ENCODE results near the gene KAZN.

The KAZN gene

DNA sequence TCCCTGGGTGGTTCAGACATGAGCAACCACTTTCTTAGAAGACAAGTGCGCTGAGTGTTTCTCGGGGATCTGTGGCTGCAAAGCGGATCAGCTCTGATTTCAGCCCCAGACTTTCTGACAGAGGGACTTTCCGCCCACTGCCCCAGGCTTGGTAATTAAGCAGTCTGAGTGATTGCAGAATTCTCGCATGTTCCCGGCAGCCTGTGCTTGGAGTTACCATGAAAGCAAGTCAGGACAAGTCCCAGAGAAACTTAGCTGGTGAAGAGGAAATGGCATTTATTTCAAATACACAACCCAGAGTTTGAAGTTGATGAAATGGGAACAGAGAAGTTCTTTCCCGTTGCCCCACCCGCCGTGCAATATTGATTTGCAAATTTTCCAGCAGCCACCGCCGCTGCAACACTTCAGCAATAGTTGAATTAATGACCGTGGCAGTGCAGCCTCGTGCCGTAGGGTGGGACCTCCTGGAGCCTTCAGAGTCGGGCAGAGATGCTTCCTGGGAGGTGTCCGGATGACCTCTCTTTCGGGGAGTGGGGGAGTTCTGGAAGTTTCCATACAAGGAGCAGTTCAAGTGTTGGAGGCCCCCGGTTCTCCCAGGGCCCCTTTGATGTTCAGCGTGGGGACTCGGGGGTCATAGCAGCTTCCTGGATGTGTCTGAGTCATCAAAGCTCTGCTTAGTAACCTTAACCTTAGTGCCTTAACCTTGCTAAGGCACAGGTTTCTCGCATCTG is 134.7 kb downstream of the KAZN start:
- H3K4me3 ChIP-seq (ENCODE audit: low read depth, low read length): no peak overlapping the region
- no peak for TF ChIP-seq CTCF (IDR thresholded peaks at IDR 0.05; ENCODE audit: borderline replicate concordance, insufficient read depth, low read depth, low read length)

DNA sequence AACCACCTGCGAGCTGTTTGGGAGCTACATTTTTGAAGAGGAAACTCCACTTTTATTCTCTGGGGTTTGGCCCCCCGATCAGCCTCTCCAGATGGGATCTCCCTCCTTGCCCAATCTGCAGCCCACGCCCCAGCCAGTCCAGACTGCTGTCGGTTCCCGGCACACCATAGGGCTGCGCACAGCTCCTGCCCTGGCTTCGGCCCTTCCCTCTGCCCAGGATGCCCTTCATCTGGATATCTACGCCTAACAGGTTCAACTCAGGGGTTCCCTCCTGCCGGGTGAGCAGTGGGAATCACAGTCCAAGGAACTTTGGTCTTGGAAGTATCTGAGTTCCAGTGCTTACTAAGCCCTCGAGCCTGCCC is 135.3 kb downstream of the KAZN start:
- TF ChIP-seq CTCF (IDR thresholded peaks at IDR 0.05; ENCODE audit: borderline replicate concordance, insufficient read depth, low read depth, low read length): no peak
- no peak overlapping the region for H3K4me3 ChIP-seq (ENCODE audit: low read depth, low read length)

GRCh38 chr1:14735841-14736240 is 137.4 kb downstream of the KAZN start:
- TF ChIP-seq CTCF (IDR thresholded peaks at IDR 0.05; ENCODE audit: borderline replicate concordance, insufficient read depth, low read depth, low read length): no peak
- H3K4me3 ChIP-seq (ENCODE audit: low read depth, low read length): no peak overlapping the region

DNA sequence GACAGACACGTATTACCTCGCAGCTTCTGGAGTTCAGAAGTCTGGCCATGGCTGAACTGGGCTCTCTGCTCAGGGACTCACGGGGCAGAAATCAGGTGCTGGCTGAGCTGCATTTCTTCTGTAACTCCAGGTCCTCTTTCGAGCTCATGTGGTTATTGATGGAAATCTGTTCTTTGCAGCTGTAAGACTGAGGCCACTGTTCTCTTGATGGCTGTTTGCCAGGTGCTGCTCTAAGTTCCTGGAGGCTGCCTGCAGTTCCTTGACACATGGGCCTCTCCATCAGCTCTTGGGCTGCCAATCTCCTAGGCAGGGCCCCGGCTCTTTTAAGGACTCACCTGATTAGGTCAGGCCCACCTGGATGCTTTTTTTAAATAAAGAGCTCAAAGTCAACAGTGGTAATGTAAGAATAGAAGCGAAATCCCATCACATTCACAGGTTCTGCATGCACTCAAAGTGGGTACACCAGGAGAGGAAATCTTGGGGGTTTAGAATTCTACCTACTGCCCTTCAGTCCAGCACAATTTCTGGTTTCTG is 139.1 kb downstream of the KAZN start:
- TF ChIP-seq CTCF (IDR thresholded peaks at IDR 0.05; ENCODE audit: borderline replicate concordance, insufficient read depth, low read depth, low read length): no peak
- no peak overlapping the region for H3K4me3 ChIP-seq (ENCODE audit: low read depth, low read length)

- no peak for TF ChIP-seq CTCF (IDR thresholded peaks at IDR 0.05; ENCODE audit: borderline replicate concordance, insufficient read depth, low read depth, low read length)
- no peak overlapping the region for H3K4me3 ChIP-seq (ENCODE audit: low read depth, low read length)
Observed at GRCh38 chr1:14738235-14738634, 139.8 kb downstream of the KAZN start.

GRCh38 chr1:14738647-14739046 is 140.2 kb downstream of the KAZN start:
- no peak overlapping the region for H3K4me3 ChIP-seq (ENCODE audit: low read depth, low read length)
- TF ChIP-seq CTCF (IDR thresholded peaks at IDR 0.05; ENCODE audit: borderline replicate concordance, insufficient read depth, low read depth, low read length): no peak
